Adrenal gland (tissue), 5 donors: ENCODE results near the gene KDM6B.

Source experiments
- POLR2A ChIP-seq, 2 donors: fragments of 450-650 bp; IDR thresholded peaks; one replicate each; pipeline ENCODE4 v1.6.1; 2017; ENCODE audit warnings: antibody characterized with exemption in 2 of 2, mild to moderate bottlenecking in 2 of 2, moderate library complexity in 1 of 2
- TF ChIP-seq, protein P1 (sequence below), 6 experiments: fragments of 450-650 bp in 4 of 6; fragments of 200-600 bp in 2 of 6; sonication (generic) in 1 of 6; IDR thresholded peaks; 1 replicate in 5 of 6; 2 replicates in 1 of 6; pipeline versions ENCODE4 v1.5.1 to v1.8.0; 2016 to 2021; ENCODE audit warnings: antibody characterized with exemption in 6 of 6, mild to moderate bottlenecking in 2 of 6, moderate library complexity in 1 of 6
- donor health status: DM: no; HTN: no; CAD: no.

DNA sequence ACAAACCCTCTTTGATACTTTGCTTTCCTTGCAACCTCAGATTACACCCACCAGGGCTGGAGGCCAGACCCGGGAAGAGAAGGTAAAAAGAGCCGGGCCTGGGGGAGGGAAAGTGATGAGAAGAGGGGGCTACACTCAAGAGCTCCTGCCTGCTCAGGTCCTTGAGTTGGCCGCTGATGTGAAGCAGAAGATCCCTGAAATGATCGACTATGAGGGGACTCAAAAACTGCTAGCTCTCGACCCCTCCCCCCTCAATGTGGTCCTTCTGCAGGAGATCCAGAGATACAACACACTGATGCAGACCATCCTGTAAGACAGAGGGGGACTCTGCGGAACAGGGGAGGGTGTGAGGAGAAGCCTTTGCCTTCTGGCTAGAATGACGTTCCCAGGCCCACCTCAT is 2.8 kb upstream of the KDM6B start:
- TF ChIP-seq, protein P1, sequence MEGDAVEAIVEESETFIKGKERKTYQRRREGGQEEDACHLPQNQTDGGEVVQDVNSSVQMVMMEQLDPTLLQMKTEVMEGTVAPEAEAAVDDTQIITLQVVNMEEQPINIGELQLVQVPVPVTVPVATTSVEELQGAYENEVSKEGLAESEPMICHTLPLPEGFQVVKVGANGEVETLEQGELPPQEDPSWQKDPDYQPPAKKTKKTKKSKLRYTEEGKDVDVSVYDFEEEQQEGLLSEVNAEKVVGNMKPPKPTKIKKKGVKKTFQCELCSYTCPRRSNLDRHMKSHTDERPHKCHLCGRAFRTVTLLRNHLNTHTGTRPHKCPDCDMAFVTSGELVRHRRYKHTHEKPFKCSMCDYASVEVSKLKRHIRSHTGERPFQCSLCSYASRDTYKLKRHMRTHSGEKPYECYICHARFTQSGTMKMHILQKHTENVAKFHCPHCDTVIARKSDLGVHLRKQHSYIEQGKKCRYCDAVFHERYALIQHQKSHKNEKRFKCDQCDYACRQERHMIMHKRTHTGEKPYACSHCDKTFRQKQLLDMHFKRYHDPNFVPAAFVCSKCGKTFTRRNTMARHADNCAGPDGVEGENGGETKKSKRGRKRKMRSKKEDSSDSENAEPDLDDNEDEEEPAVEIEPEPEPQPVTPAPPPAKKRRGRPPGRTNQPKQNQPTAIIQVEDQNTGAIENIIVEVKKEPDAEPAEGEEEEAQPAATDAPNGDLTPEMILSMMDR (IDR thresholded peaks at IDR 0.05) = no peak
- TF ChIP-seq POLR2A (IDR thresholded peaks at IDR 0.05) = no peak
